GM21825 (cell line): Measurements from ENCODE around the gene MDC1.
A peak's percentile ranks its signal among the peaks of the same experiment; 100 is the strongest.
"Not testable (repeated sequence)": the region's sequence is repeated elsewhere in the genome, so short reads cannot be mapped to it uniquely, and the experiment has no call there.

ENCODE experiments used
- ATAC-seq: cut with Tn5 transposase; IDR thresholded peaks from one replicate; pipeline ENCODE4 v1.9.1; 2021; ENCODE audit warnings: mild to moderate bottlenecking, moderate library complexity; ENCODE audit not compliant: unreplicated experiment

The MDC1 gene

DNA sequence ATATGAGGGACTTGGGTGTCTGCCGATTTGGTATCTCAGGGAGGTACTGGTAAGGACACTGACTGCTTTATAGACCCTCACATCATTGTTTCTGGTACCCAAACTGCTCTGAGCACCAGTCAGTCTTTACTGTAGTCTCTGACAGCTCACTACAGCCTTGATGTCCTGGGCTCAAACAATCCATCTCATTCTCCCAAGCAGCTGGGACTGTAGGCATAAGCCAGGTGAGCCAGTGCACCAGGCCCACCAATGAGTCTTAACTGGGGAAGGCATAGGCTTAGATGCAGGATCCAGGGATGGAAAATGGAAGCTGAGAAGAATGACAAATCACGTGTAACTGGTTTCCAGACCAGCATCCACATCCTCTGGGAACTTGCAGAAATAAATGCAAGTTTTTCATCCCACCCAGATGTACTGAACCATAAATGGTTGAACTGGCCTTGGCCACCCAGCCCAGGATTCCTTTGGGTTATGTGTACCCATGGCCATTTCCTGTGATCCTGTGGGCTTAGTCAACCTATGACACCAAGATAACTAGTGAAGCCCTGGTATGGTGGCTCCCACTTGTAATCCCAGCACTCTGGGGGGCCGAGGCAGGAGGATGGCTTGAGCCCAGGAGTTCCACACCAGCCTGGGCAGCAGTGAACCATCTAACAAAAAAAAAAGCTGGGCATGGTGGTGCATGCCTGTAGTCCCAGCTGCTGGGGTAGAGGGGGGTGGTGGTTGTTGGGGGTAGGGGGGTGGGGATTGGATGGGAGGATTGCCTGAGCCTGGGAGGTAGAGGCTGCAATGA, 8.8 kb upstream of the MDC1 start:
- no peak for ATAC-seq

DNA sequence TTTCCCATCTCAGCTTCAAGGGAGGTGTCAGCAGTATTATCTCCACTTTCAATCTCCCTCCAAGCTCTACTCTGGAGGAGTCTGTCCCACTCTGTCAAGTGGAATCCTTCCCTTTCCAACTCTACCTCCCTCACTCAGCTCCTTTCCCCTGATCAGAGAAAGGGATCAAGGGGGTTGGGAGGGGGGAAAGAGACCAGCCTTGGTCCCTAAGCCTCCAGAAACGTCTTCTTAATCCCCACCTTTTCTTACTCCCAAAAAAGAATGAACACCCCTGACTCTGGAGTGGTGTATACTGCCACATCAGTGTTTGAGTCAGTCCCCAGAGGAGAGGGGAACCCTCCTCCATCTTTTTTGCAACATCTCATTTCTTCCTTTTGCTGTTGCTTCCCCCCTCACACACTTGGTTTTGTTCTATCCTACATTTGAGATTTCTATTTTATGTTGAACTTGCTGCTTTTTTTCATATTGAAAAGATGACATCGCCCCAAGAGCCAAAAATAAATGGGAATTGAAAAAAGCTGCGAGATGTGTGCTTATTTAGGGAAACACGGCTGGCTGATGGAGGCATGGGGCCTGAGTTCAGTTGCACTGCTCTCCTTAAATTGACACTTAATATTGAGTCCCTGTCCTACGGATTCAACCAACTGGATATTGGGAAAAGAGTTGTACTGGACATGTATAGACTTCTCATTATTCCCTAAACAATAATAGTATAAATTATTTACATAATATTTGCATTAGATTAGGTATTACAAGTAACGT, 8.0 kb upstream of the MDC1 start:
- ATAC-seq, result no peak

DNA sequence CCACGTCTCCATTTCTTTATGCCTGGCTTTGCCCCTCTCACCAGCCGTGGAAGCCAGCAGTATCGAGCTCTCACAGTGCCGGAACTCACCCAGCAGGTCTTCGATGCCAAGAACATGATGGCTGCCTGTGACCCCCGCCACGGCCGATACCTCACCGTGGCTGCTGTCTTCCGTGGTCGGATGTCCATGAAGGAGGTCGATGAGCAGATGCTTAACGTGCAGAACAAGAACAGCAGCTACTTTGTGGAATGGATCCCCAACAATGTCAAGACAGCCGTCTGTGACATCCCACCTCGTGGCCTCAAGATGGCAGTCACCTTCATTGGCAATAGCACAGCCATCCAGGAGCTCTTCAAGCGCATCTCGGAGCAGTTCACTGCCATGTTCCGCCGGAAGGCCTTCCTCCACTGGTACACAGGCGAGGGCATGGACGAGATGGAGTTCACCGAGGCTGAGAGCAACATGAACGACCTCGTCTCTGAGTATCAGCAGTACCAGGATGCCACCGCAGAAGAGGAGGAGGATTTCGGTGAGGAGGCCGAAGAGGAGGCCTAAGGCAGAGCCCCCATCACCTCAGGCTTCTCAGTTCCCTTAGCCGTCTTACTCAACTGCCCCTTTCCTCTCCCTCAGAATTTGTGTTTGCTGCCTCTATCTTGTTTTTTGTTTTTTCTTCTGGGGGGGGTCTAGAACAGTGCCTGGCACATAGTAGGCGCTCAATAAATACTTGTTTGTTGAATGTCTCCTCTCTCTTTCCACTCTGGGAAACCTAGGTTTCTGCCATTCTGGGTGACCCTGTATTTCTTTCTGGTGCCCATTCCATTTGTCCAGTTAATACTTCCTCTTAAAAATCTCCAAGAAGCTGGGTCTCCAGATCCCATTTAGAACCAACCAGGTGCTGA, 7.0 kb upstream of the MDC1 start:
- not testable (repeated sequence) for ATAC-seq

DNA sequence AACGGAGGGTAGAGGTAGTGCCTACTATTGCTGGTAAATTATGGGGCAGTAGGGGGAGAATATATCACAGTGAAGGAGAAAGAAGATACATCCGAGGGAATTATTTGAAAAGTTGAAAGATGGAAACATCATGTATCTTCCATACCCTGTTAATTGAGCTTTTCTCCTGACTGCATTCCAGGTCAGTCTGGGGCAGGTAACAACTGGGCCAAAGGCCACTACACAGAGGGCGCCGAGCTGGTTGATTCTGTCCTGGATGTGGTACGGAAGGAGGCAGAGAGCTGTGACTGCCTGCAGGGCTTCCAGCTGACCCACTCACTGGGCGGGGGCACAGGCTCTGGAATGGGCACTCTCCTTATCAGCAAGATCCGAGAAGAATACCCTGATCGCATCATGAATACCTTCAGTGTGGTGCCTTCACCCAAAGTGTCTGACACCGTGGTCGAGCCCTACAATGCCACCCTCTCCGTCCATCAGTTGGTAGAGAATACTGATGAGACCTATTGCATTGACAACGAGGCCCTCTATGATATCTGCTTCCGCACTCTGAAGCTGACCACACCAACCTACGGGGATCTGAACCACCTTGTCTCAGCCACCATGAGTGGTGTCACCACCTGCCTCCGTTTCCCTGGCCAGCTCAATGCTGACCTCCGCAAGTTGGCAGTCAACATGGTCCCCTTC, 6.2 kb upstream of the MDC1 start:
- not testable (repeated sequence) for ATAC-seq

DNA sequence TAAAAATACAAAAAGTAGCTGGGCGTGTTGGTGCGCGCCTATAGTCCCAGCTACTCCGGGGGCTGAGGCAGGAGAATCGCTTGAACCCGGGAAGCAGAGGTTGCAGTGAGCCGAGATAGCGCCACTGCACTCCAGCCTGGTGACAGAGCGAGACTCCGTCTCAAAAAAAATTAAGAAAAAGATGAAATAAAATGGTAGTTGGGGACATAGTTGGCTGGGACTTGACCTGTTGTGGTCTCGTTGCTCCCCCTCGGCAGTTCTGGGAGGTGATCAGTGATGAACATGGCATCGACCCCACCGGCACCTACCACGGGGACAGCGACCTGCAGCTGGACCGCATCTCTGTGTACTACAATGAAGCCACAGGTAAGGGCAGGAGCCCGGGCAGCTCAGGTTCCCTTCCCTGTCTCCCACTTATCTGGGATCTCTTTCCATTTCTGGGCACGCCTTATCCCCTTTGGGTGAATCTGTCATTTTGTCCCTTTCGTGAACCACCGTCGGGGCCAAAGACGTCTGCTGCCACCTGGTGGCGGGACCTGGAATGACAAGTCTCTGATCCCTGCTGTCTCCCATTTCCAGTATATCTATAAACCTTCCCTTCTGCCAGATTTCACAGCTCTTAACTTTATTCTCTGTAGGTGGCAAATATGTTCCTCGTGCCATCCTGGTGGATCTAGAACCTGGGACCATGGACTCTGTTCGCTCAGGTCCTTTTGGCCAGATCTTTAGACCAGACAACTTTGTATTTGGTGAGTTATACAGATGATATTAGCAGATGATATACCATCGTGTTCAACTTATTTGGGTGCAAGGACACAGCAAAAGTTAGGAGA, 5.4 kb upstream of the MDC1 start:
- ATAC-seq, result no peak

DNA sequence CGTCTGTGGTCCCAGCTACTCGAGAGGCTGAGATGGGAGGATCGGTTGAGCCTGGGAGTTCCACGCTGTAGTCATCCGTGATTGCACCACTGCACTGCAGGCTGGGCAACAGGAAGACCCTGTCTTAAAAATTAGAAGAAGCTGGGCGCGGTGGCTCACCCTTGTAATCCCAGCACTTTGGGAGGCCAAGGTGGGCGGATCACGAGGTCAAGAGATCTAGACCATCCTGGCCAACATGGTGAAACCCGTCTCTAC, 4.9 kb upstream of the MDC1 start:
- not testable (repeated sequence) for ATAC-seq

DNA sequence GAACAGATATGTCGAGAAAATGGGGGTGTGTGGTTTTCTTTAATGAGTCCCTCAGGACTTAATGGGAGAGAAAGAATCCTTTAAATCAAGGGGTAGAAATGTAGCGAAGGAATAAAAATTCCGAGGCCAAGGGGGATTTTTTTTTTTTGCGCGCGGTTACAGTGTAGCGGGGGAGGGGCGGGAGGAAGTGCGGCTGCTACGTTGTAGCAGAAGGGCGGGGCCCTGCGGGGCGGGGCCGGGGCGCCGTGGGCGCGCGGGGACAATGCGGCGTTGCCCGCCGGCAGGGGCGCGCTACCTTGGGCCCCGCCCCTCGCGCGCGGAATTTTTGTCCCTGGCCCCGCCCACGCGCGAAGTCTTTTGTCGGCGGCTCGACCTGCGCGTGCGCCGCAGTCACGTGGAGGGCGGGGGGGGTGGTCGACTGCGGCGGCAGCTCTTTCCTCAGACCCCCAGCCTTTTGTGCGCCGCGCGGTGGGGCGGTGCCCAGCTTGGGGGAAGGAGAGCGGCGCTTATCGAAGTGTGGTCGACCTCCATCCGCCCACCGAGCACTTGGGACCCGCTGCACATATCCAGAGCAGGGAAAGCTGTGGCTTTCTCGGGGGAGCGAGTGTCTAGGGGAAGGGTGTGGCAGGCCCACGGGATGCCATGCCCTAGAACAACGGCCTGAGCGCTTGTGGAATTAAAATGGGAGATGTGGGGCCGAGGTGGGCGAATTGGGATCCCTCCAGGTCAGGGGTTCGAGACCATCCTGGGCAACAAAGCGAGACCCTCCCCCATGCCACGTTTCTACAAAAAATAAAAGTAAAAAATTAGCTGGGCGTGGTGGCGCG, 4.3 kb upstream of the MDC1 start:
- peak; percentile 34 for ATAC-seq

DNA sequence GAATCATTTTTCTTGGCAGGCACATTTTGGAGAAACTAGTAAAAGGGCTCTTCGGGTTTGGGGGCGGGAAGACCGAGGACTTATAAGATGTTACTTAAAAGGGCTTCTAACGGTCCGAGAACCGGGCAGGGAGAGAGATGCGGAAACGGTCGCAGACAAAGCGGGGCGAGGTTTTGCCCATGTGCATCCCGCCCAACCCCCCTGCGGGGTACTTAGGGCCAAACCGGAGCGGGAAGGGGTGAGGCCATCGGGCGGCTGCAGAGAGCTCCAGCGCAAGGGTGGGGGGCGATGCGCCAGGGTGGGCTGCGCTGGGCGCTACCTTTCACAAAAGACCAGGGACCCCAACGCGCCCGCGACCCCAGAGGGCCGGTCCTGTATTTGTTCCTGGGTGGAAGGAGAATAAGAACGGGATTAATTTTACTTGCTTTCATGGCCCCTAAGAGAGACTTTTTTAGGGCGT, 3.7 kb upstream of the MDC1 start:
- no peak for ATAC-seq

DNA sequence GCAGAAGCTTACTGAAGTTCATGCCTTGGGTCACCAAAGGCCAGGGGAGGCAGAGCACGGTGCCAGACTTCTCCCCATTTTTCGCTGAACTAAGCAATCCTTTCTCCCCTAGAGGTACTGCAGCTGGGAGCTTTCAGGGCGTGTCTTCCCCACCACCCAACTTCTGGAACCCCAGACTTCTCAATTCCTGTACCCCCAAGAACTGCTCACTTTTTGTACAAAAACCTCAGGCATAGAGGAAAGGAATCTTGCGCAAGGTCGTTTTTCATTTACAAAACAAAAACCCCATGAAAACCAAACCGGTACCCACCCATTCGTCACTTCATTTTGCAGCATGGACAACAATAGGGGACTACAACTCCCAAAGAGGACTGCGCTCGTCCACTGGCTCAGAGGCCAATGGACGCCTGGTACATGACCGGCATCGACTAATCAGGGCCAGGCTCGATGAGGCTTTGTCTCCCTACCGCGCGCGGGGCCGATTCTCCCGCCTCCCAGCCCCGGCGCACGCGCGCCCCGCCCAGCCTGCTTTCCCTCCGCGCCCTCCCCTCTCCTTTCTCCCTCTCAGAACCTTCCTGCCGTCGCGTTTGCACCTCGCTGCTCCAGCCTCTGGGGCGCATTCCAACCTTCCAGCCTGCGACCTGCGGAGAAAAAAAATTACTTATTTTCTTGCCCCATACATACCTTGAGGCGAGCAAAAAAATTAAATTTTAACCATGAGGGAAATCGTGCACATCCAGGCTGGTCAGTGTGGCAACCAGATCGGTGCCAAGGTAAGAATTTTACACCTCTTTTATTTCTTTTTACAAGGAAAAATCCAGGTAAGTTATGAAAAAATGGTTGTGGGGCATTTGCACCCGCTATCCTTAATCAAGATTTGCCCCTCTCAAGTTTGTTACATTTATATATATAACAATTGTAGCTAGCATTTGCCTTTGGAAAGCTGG, 3.0 kb upstream of the MDC1 start, which contains the start of gene TUBB:
TSS of gene TUBB (plus strand) at position 562 of the 947 bp plus-strand sequence. CDS start at position 717, 155 bp downstream.
- peak; percentile 38 for ATAC-seq

DNA sequence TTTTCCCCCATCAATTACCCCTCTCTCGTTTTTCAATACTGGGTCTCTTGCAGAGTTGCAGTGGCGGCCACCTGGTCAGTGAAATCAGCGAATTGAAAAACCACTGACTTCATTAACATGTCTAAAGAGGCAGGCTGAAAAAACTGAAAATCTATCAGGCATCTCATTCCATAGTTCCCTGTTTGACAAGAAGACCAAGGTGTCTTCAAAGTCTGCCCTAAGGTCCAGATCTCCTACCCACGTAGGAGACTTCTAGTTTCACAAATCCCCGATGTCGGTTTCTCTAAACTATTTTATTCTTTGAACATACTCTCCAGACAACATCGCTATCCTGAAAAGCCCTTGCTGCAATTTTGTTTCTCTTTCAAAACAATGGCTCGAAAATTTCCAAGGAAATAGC, 2.3 kb upstream of the MDC1 start:
- ATAC-seq, result no peak

DNA sequence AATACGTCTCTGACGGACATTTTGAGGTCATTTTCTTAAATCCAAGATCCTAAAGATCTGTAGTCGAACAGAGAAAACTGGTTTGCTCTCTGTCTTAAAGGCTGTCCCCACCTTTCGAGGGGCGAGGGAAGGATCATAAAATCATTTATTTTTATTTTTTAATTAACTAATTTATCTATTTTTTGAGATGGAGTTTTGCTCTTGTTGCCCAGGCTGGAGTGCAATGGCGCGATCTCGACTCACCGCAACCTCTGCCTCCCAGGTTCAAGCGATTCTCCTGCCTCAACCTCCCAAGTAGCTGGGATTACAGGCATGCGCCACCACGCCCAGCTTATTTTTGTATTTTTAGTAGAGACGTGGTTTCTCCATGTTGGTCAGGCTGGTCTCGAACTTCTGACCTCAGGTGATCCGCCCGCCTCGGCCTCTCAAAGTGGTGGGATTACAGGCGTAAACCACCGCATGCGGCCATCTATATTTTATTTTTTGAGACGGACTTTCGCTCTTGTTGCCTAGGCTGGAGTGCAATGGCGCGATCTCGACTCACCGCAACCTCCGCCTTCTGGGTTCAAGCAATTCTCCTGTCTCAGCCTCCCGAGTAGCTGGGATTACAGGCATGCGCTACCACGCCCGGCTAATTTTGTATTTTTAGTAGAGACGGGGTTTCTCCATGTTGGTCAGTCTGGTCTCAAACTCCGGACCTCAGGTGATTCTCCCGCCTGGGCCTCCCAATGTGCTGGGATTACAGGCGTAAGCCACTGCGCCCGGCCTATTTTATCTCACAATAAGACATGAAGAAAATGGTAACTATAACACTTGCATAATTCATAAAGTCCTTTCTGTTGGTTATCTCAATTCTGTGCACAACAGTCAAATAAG, 1.0 kb upstream of the MDC1 start:
- not testable (repeated sequence) for ATAC-seq

DNA sequence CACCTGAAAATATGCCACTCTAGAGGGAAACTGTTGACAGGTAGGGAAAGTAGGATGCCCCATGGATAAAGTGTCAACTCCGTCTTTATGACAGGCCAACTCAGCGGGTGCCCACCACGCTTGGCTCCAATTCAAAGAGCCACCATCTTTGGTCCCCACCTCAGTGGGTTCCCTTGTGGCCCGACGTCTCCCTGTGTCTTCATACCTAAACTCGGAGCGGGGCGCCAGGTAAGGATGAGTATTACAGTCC, 277 bp downstream of the MDC1 start:
- ATAC-seq, result no peak

DNA sequence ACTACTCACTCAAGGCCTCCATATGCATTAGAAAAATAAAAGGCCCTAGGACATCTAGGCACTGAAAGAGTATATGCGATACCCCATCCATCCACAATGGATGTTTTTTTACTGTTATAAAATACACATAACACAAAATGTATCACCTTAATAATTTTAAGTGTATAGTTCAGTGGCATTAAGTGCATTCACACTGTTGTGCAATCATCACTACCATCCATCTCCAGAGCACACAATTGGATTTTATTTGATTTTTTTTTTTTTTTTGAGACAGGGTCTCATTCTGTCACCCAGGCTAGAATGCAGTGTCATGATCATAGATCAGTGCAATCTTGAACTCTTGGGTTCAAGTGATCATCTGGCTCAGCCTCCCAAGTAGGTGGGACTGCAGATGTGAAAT, 2.8 kb downstream of the MDC1 start:
- ATAC-seq, result no peak

DNA sequence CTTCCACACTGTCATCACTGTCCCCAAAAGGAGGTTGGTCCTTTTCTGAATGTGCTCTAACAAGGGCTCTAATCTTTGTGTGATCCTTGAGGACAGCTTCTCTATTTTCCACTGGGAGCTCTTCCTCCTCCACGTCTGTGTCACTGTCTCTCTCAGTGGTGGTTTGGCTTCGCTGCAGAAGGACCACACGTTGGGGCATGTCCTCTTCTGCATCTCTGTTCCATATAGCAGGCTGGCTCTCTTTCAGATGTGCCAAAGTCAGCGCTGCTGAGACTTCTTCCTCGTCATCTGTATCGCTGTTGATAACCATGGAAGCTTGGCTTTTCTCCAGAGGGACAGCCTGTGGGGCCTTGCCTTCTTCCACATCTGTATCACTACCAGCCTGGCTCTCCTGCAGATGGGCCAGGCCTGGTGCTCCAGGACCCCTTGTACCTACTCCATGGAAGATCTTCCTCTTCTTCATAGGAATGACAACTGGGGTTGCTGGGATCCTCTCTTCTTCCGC, 4.6 kb downstream of the MDC1 start:
- ATAC-seq, result no peak

DNA sequence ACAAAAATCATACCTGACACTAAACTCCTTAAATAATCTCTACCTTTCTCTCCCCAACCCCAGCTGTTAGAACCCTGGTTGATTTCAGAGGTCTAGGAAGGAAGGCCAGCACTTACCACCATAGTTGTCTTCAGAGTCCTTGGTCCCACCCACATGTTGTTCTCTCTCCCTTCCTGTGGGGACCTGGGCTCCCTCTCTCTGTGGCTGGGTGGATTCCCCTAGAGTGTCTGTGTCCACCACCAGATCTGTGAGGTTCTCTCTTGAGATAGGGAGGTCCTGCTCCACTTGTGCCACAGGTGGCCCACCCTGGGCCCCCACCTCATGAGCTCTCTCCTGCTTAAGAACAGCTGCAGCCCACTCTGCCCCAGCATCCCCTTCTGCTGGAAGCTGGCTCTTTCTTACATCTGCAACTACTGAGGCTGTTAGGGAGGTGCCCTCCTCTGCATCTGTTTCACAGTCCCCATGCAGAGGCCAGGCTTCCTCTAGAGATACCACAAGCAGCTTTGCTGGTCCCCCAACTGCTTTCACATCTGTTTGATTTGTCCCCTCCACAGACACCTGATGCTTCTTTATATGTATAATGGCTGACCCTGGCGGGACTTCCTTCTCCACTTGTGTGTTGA, 5.2 kb downstream of the MDC1 start:
- no peak for ATAC-seq

DNA sequence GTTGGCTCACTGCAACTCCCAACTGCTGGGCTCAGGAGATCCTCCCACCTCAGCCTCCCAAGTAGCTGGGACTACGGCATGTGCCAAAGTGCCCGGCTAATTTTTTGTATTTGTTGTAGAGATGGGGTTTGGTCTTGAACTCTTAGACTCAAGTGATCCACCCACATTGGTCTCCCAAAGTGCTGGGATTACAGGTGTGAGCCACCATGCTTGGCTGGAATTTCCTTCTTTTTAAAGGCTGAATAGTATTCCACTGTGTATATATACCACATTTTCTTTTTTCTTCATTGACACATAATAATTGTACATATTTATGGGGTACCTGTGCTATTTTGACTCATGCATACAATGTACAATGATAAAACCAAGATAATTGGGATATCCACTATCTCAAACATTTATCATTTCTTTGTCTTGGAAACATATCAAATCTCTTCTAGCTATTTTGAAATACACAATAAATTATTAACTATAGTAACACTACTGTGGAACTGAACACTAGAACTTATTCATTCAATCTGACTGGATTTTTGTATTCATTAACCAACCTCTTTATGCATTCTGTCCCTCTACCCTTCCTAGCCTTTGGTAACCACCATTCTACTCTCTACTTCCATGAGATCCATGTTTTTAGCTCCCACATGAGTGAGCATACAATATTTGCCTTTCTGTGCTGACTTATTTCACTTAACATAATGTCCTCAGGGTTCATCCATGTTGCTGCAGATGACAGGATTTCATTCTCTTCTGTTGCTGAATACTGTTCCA, 7.8 kb downstream of the MDC1 start:
- no peak for ATAC-seq
